ENCODE results near the gene TRPC4AP.

TRPC4AP gene

DNA sequence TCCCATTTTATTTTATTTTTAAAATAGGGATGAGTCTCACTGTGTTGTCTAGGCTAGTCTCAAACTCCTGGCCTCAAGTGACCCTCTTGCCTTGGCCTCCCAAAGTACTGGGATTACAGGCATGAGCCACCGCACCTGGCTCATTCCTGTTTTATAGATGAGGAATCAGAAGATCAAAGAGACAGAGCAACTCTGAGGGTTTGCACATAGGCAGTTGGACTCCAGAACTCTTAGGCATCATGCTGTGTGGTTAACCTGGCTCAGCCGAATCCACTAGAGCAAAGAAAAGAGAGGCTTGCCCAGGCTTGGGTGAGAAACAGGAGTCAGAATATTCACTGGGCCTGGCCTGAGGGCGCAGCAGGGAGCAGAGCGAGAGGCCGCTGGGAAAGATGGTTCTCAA, 127.6 kb downstream of the TRPC4AP start:
- Histone ChIP-seq H3K4me1 (ENCODE audit: control insufficient read depth in 1 of 2, insufficient read depth in 2 of 2, low read length in 2 of 2) (no peaks in the 10 kb centered on the region), H3K36me3 (ENCODE audit: control insufficient read depth in 1 of 2, insufficient read depth in 2 of 2, low read length in 2 of 2) (no peaks in the 10 kb centered on the region), H3K27ac (ENCODE audit: low read length) (no peak overlapping the region), H3K27me3 (ENCODE audit: low read depth, low read length) (no peaks in the 10 kb centered on the region), H3K4me3 (ENCODE audit: low read depth in 1 of 2, low read length in 2 of 2) (no peak overlapping the region), H3K9me3 (ENCODE audit: control insufficient read depth in 1 of 2, low read length in 2 of 2) (no peaks in the 10 kb centered on the region)

DNA sequence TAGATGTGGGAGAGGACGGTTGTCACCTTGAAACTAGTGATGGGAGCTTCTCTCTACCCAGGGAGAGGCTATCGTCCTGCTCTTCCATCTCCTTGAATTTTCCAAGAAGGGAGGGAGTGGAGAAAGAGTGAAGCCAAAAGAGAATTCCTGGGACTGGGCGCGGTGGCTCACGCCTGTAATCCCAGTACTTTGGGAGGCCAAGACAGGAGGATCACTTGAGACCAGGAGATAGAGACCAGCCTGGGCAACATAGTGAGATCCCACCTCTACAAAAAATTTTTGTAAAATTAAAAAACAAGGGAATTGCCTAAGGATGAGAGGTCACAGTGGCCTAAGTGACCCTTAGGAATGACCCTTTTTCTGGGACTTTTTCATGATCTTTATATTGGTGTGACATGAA, 128.1 kb downstream of the TRPC4AP start:
- Histone ChIP-seq H3K9me3 (ENCODE audit: control insufficient read depth in 1 of 2, low read length in 2 of 2) (no peaks in the 10 kb centered on the region), H3K4me1 (ENCODE audit: control insufficient read depth in 1 of 2, insufficient read depth in 2 of 2, low read length in 2 of 2) (no peaks in the 10 kb centered on the region), H3K27ac (ENCODE audit: low read length) (no peak overlapping the region), H3K27me3 (ENCODE audit: low read depth, low read length) (no peaks in the 10 kb centered on the region), H3K36me3 (ENCODE audit: control insufficient read depth in 1 of 2, insufficient read depth in 2 of 2, low read length in 2 of 2) (no peaks in the 10 kb centered on the region), H3K4me3 (ENCODE audit: low read depth in 1 of 2, low read length in 2 of 2) (no peak overlapping the region)

DNA sequence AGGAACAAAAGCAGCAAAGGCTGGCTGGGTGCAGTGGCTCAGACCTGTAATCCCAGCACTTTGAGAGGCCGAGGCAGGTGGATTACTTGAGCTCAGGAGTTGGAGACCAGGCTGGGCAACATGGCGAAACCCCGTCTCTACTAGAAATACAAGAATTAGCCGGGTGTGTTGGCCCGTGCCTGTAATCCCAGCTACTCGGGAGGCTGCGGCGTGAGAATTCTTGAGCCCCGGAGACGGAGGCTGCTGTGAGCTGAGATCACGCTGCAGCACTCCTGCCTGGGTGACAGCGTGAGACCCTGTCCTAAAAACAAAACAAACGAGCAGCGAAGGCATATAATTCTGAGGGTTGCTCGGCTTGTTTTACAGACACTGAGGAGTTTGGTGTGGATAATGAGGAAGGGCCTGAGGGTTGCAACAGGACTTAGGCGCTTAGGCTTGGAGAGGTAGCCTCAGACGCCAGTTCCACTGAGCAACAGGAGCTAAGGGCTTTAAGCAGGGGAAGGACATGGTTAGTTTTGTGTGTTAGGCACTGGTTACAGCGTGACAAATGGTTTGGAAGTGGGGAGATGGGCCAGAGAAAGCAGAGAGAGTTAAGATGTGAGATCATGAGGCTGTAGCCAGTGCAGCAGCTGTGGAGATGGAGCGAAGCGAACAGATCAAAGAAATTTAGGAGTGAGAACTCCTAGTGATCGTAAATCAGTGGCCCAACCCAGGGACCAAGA, 135.7 kb downstream of the TRPC4AP start:
- Histone ChIP-seq H3K4me3 (ENCODE audit: low read depth in 1 of 2, low read length in 2 of 2) (no peak overlapping the region), H3K36me3 (ENCODE audit: control insufficient read depth in 1 of 2, insufficient read depth in 2 of 2, low read length in 2 of 2) (no peaks in the 10 kb centered on the region), H3K27ac (ENCODE audit: low read length) (no peak overlapping the region), H3K9me3 (ENCODE audit: control insufficient read depth in 1 of 2, low read length in 2 of 2) (no peaks in the 10 kb centered on the region), H3K27me3 (ENCODE audit: low read depth, low read length) (no peaks in the 10 kb centered on the region), H3K4me1 (ENCODE audit: control insufficient read depth in 1 of 2, insufficient read depth in 2 of 2, low read length in 2 of 2) (peaks cover 0 to 7% of the 10 kb centered on the region in 2 donors)

DNA sequence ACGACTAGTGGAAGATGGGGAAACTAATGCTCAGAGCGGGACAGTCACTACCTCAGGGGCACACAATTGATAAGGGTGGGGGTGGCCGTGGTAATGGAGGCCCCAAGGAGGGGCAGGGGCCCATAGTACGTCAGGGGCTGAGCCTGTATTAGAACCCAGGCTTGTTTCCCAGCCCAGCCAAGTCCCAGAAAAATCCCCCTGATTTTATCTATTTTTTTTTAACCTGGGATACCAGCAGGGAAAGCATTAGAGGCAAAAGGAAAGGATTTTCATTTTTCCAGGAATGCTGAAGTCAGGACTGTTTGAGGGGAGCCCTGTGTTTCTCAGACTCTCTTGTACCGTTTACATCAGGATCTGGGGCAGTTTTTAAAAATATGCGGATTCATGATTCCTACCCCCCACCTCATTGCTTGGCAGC, 136.6 kb downstream of the TRPC4AP start:
- H3K36me3 ChIP-seq (ENCODE audit: control insufficient read depth in 1 of 2, insufficient read depth in 2 of 2, low read length in 2 of 2), result peaks cover 0 to 7% of the 10 kb centered on the region in 2 donors
- no peaks in the 10 kb centered on the region for H3K27me3 ChIP-seq (ENCODE audit: low read depth, low read length)
- H3K27ac ChIP-seq (ENCODE audit: low read length), result peak overlapping the region; percentile 91
- no peaks in the 10 kb centered on the region for H3K9me3 ChIP-seq (ENCODE audit: control insufficient read depth in 1 of 2, low read length in 2 of 2)
- peaks cover 0 to 7% of the 10 kb centered on the region in 2 donors for H3K4me1 ChIP-seq (ENCODE audit: control insufficient read depth in 1 of 2, insufficient read depth in 2 of 2, low read length in 2 of 2)
- H3K4me3 ChIP-seq (ENCODE audit: low read depth in 1 of 2, low read length in 2 of 2), result peak overlapping the region; percentile 69 to 86

DNA sequence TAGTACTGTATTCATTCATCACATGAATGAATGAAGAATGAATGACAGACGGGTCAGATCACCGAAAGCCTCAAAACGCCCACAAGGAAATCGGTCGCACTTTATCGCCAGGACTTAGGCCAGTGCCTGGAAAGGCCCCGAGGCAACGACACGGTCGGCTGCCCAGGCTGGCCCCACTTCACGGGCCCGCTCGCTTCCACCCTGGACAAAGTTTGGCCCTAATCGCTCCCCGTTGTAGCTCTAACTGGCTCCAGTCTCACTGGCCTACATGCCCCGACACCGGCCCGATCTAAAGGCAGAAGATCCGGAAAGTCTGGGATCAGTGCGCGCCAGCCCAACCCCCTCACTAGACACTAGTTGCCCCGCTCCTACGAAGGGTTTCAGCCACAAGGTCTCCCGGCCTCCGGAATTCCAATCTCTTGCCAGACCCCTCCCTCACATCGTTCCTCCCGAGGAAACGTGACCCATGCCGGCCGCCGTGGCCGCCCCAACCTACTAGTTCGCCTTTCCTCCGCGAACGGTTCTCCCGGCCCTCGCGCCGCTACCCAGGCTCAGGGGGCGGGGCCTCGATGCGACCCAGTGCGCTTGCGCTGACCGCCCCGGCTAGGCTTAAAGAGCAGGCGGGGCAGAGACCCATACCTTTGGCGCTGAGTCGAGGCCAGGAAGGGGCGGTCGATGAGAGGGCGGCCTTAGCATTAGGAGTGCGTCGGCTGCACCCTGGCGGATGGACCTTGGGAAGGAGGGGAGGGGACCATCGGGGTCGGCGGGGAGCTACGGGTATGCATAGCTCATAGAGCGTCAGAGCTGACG, 137.2 kb downstream of the TRPC4AP start, which contains the start of the genes GSS and MYH7B:
Gene GSS, minus strand, starts transcription at position 576 of the 810 bp plus-strand sequence. CDS start 3,954 bp downstream, outside the sequence.
Gene MYH7B, plus strand, starts transcription at position 638 of the 810 bp plus-strand sequence. CDS start 22,138 bp downstream, outside the sequence.
- Histone ChIP-seq H3K4me1 (ENCODE audit: control insufficient read depth in 1 of 2, insufficient read depth in 2 of 2, low read length in 2 of 2) (peaks cover 0 to 7% of the 10 kb centered on the region in 2 donors), H3K27ac (ENCODE audit: low read length) (peak within 1 kb of the TSS; percentile 91), H3K4me3 (ENCODE audit: low read depth in 1 of 2, low read length in 2 of 2) (peak within 1 kb of the TSS; percentile 69 to 86), H3K9me3 (ENCODE audit: control insufficient read depth in 1 of 2, low read length in 2 of 2) (no peaks in the 10 kb centered on the region), H3K36me3 (ENCODE audit: control insufficient read depth in 1 of 2, insufficient read depth in 2 of 2, low read length in 2 of 2) (peaks cover 0 to 7% of the 10 kb centered on the region in 2 donors), H3K27me3 (ENCODE audit: low read depth, low read length) (no peaks in the 10 kb centered on the region)

DNA sequence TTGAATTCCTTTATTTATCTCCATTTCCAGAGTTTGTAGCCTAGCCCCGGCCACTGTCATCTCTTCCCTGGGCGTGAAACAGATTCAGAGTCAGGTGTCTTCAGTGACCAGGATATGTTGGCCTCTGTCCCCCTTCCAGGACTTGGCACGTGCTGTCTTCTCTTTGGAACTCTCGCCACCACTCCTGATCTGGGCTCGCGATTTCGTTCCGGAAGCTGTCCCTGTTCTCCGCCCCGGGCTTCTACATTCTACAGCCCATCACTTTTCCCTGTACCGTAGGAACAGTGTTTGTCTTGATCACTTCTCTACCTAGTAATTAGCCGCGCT, 137.7 kb downstream of the TRPC4AP start:
- Histone ChIP-seq H3K4me3 (ENCODE audit: low read depth in 1 of 2, low read length in 2 of 2) (peak overlapping the region; percentile 69 to 86), H3K4me1 (ENCODE audit: control insufficient read depth in 1 of 2, insufficient read depth in 2 of 2, low read length in 2 of 2) (peaks cover 0 to 7% of the 10 kb centered on the region in 2 donors), H3K36me3 (ENCODE audit: control insufficient read depth in 1 of 2, insufficient read depth in 2 of 2, low read length in 2 of 2) (peaks cover 4 to 7% of the 10 kb centered on the region in 2 donors), H3K9me3 (ENCODE audit: control insufficient read depth in 1 of 2, low read length in 2 of 2) (no peaks in the 10 kb centered on the region), H3K27ac (ENCODE audit: low read length) (peak overlapping the region; percentile 91), H3K27me3 (ENCODE audit: low read depth, low read length) (no peaks in the 10 kb centered on the region)

DNA sequence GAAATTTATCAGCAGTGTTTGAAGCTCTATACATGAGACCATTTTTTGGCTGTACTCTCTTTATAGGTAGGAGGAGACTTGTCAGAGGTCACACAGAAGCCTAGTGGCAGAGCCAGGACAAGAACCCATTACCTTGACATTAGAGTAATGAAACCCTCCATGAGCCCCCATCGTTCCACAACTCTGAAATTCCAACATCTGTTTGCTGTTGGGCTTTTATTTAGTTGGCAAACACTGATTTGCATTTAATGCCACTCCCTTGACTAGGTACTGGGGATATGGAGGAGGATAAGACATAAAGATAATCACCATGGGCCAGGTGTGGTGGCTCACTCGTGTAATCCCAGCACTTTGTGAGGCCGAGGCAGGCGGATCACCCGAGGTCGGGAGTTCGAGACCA, 138.6 kb downstream of the TRPC4AP start:
- peaks cover 0 to 7% of the 10 kb centered on the region in 2 donors for H3K4me1 ChIP-seq (ENCODE audit: control insufficient read depth in 1 of 2, insufficient read depth in 2 of 2, low read length in 2 of 2)
- H3K9me3 ChIP-seq (ENCODE audit: control insufficient read depth in 1 of 2, low read length in 2 of 2), result no peaks in the 10 kb centered on the region
- no peak overlapping the region for H3K4me3 ChIP-seq (ENCODE audit: low read depth in 1 of 2, low read length in 2 of 2)
- no peak overlapping the region for H3K27ac ChIP-seq (ENCODE audit: low read length)
- H3K27me3 ChIP-seq (ENCODE audit: low read depth, low read length), result no peaks in the 10 kb centered on the region
- peaks cover 12% of the 10 kb centered on the region in 2 donors for H3K36me3 ChIP-seq (ENCODE audit: control insufficient read depth in 1 of 2, insufficient read depth in 2 of 2, low read length in 2 of 2)

DNA sequence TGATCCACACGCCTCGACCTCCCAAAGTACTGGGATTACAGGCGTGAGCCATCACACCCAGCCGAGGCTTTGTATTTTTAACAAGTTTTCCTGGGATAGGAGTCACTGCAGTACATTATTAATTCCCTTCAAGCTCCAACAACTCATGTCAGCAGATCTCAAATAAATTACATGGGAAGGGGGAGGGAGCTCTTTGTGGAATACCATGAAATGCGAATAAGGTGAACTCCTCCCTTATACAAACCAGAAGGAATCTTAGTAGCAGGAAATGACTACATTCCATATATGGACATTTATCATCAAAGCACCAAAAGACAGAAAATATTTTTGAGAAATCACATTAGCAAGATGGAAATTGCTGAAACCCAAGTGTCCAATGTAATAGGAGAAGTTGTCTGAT, 139.9 kb downstream of the TRPC4AP start:
- Histone ChIP-seq H3K27me3 (ENCODE audit: low read depth, low read length) (no peaks in the 10 kb centered on the region), H3K9me3 (ENCODE audit: control insufficient read depth in 1 of 2, low read length in 2 of 2) (no peaks in the 10 kb centered on the region), H3K27ac (ENCODE audit: low read length) (no peak overlapping the region), H3K36me3 (ENCODE audit: control insufficient read depth in 1 of 2, insufficient read depth in 2 of 2, low read length in 2 of 2) (peaks cover 12% of the 10 kb centered on the region in 2 donors), H3K4me1 (ENCODE audit: control insufficient read depth in 1 of 2, insufficient read depth in 2 of 2, low read length in 2 of 2) (peaks cover 0 to 7% of the 10 kb centered on the region in 2 donors), H3K4me3 (ENCODE audit: low read depth in 1 of 2, low read length in 2 of 2) (no peak overlapping the region)

Data from muscle layer of duodenum (tissue), 2 donors.